ENCODE data around the gene CXCL3. TPM values are rescaled to one million over a fixed set of nuclear protein-coding genes. Genes with fewer than 3 reads are reported as not detected.

The CXCL3 gene
- total RNA-seq, 2 donors from 2014 or later, result 17.5 to 20.2 TPM

- no peak for DNase-seq
- H3K9ac ChIP-seq (ENCODE audit: low read depth in 2 of 2, low read length in 2 of 2), result no peak overlapping the region
- no peak overlapping the region for H3K27ac ChIP-seq
- intact Hi-C loops (cut with DNase I), result no loop called here
- no peaks in the 10 kb centered on the region for H3K36me3 ChIP-seq
- H3K27me3 ChIP-seq, result no peaks in the 10 kb centered on the region
- H3K4me3 ChIP-seq, result no peak overlapping the region
- no peaks in the 10 kb centered on the region for H3K9me3 ChIP-seq
- H3K4me1 ChIP-seq, result no peaks in the 10 kb centered on the region
- TF ChIP-seq CTCF (IDR thresholded peaks at IDR 0.05), result no peak
Observed at GRCh38 chr4:74028504-74028903, 10.0 kb downstream of the CXCL3 start.

- H3K36me3 ChIP-seq, result no peaks in the 10 kb centered on the region
- intact Hi-C loops (cut with DNase I), result no loop called here
- H3K9me3 ChIP-seq, result no peaks in the 10 kb centered on the region
- peak overlapping the region in 1 of 2 donors; percentile 68 for H3K9ac ChIP-seq (ENCODE audit: low read depth in 2 of 2, low read length in 2 of 2)
- DNase-seq, result peak; percentile 66
- H3K4me3 ChIP-seq, result no peak overlapping the region
- no peaks in the 10 kb centered on the region for H3K4me1 ChIP-seq
- H3K27ac ChIP-seq, result peak overlapping the region; percentile 76
- no peaks in the 10 kb centered on the region for H3K27me3 ChIP-seq
- no peak for TF ChIP-seq CTCF (IDR thresholded peaks at IDR 0.05)
Observed at GRCh38 chr4:74023709-74024108, 14.8 kb downstream of the CXCL3 start.

- Histone ChIP-seq H3K27me3 (no peaks in the 10 kb centered on the region), H3K36me3 (no peaks in the 10 kb centered on the region), H3K27ac (no peak overlapping the region), H3K4me1 (no peaks in the 10 kb centered on the region), H3K9me3 (no peaks in the 10 kb centered on the region), H3K9ac (ENCODE audit: low read depth in 2 of 2, low read length in 2 of 2) (no peak overlapping the region), H3K4me3 (no peak overlapping the region)
- intact Hi-C loops (cut with DNase I), result no loop called here
- no peak for TF ChIP-seq CTCF (IDR thresholded peaks at IDR 0.05)
- DNase-seq, result no peak
Observed at GRCh38 chr4:74021601-74022000, 16.9 kb downstream of the CXCL3 start.

- Histone ChIP-seq H3K9ac (ENCODE audit: low read depth in 2 of 2, low read length in 2 of 2) (no peak overlapping the region), H3K4me1 (no peaks in the 10 kb centered on the region), H3K9me3 (no peaks in the 10 kb centered on the region), H3K27ac (no peak overlapping the region), H3K36me3 (no peaks in the 10 kb centered on the region), H3K27me3 (no peaks in the 10 kb centered on the region), H3K4me3 (no peak overlapping the region)
- intact Hi-C loops (cut with DNase I), result no loop called here
- TF ChIP-seq CTCF (IDR thresholded peaks at IDR 0.05), result no peak
- no peak for DNase-seq
Observed at GRCh38 chr4:74018771-74019170, 19.7 kb downstream of the CXCL3 start.

- intact Hi-C loops (cut with DNase I), result no loop called here
- Histone ChIP-seq H3K9ac (ENCODE audit: low read depth in 2 of 2, low read length in 2 of 2) (no peak overlapping the region), H3K36me3 (no peaks in the 10 kb centered on the region), H3K27me3 (no peaks in the 10 kb centered on the region), H3K4me1 (no peaks in the 10 kb centered on the region), H3K9me3 (no peaks in the 10 kb centered on the region), H3K4me3 (no peak overlapping the region), H3K27ac (no peak overlapping the region)
- DNase-seq, result no peak
- TF ChIP-seq CTCF (IDR thresholded peaks at IDR 0.05), result no peak
Observed at GRCh38 chr4:74018116-74018515, 20.4 kb downstream of the CXCL3 start.

GRCh38 chr4:74016068-74016467 is 22.4 kb downstream of the CXCL3 start:
- TF ChIP-seq CTCF (IDR thresholded peaks at IDR 0.05), result no peak
- Histone ChIP-seq H3K9me3 (no peaks in the 10 kb centered on the region), H3K9ac (ENCODE audit: low read depth in 2 of 2, low read length in 2 of 2) (no peak overlapping the region), H3K4me3 (no peak overlapping the region), H3K27ac (no peak overlapping the region), H3K4me1 (no peaks in the 10 kb centered on the region), H3K27me3 (no peaks in the 10 kb centered on the region), H3K36me3 (no peaks in the 10 kb centered on the region)
- DNase-seq, result no peak
- intact Hi-C loops (cut with DNase I), result no loop called here

Measured in colonic mucosa (tissue), 4 donors.